A673 (cell line): ENCODE data around the gene OXCT1. TPM values are rescaled to one million over a fixed set of nuclear protein-coding genes. Genes with fewer than 3 reads are reported as not detected.

Source experiments
- BruUV-seq: library from RNA; stranded (reverse); fragments of 400-500 nt; replicated peaks from 2 replicates; lab custom pipeline; 2021; lab: Mats Ljungman, UMichigan
- CTCF ChIA-PET: fragments of 300-600 bp; sonication (Branson Sonifier 250); formaldehyde crosslinking; loops from one replicate; lab custom pipeline; 2022; ENCODE audit warnings: antibody characterized with exemption; lab: Charles Lee
- POLR2A ChIA-PET: fragments of 300-600 bp; sonication (Branson Sonifier 250); formaldehyde crosslinking; loops from one replicate; lab custom pipeline; 2022; ENCODE audit warnings: antibody characterized with exemption; ENCODE audit not compliant: low non-redundant PET; lab: Charles Lee
- DNase-seq: peaks from one replicate; pipeline ENCODE4 v3.0.0-alpha.2; 2015; ENCODE audit warnings: low spot score
- H3K27ac ChIP-seq: fragments of 200-600 bp; sonication (generic); 2 replicates; pipeline ENCODE4 v1.5.1; 2016; ENCODE audit warnings: mixed run types, low read depth, mild to moderate bottlenecking, mixed read lengths, antibody characterized with exemption, low read length; ENCODE audit not compliant: poor library complexity, severe bottlenecking
- H3K27me3 ChIP-seq: fragments of 200-600 bp; sonication (generic); replicated peaks from 2 replicates; pipeline ENCODE4 v1.6.1; 2017; ENCODE audit warnings: mixed run types, low read depth, mild to moderate bottlenecking, mixed read lengths, antibody characterized with exemption, low read length; ENCODE audit not compliant: insufficient read depth, poor library complexity
- H3K36me3 ChIP-seq: fragments of 200-600 bp; sonication (generic); 2 replicates; pipeline ENCODE4 v1.6.1; 2016; ENCODE audit warnings: mixed run types, mild to moderate bottlenecking, mixed read lengths, antibody characterized with exemption, low read length; ENCODE audit not compliant: insufficient read depth, poor library complexity, severe bottlenecking
- H3K4me1 ChIP-seq: fragments of 200-600 bp; sonication (generic); 2 replicates; pipeline ENCODE4 v1.6.1; 2017; ENCODE audit warnings: mixed run types, mild to moderate bottlenecking, mixed read lengths, antibody characterized with exemption, low read length; ENCODE audit not compliant: insufficient read depth, poor library complexity, severe bottlenecking
- H3K4me3 ChIP-seq: fragments of 200-600 bp; sonication (generic); 2 replicates; pipeline ENCODE4 v1.5.1; 2016; ENCODE audit warnings: low read depth, mixed run types, mild to moderate bottlenecking, mixed read lengths, low read length; ENCODE audit not compliant: poor library complexity, severe bottlenecking
- H3K9me3 ChIP-seq: fragments of 200-600 bp; sonication (generic); 2 replicates; pipeline ENCODE4 v1.6.1; 2016; ENCODE audit warnings: mixed run types, low read depth, mild to moderate bottlenecking, mixed read lengths, antibody characterized with exemption, low read length; ENCODE audit not compliant: poor library complexity, severe bottlenecking
- CTCF ChIP-seq: fragments of 300-800, 200-600 bp; sonication (generic); conservative IDR thresholded peaks from 2 replicates; pipeline ENCODE4 v1.5.1; 2017; ENCODE audit warnings: low read depth, mild to moderate bottlenecking, antibody characterized with exemption, low read length, moderate library complexity, mixed read lengths
- EZH2 ChIP-seq: fragments of 200-600 bp; sonication (generic); IDR thresholded peaks from 2 replicates; pipeline ENCODE4 v1.6.1; 2017; ENCODE audit warnings: borderline replicate concordance, low read depth, mild to moderate bottlenecking, mixed read lengths, antibody characterized with exemption, low read length; ENCODE audit not compliant: poor library complexity, severe bottlenecking
- intact Hi-C: fragments of 100-400 bp; cut with micrococcal nuclease; formaldehyde crosslinking; loops from one replicate; pipeline ENCODE4 v1.10.0; 2022; ENCODE audit not compliant: unreplicated experiment
- total RNA-seq: library from RNA; stranded (reverse); gene quantifications from 2 replicates; pipeline ENCODE4 v1.2.3, GENCODE V29; 2021

OXCT1 gene
- total RNA-seq, 1 experiment from 2014 or later: 48.4 TPM

GRCh38 chr5:41883243-41883642, 13.0 kb upstream of the OXCT1 start:
- Histone ChIP-seq H3K36me3 (no peaks in the 10 kb centered on the region), H3K4me3 (no peak overlapping the region), H3K27ac (no peak overlapping the region), H3K4me1 (no peaks in the 10 kb centered on the region), H3K27me3 (no peaks in the 10 kb centered on the region), H3K9me3 (no peaks in the 10 kb centered on the region)
- DNase-seq: no peak
- intact Hi-C loops: no loop called here
- no TSS peak for BruUV-seq
- POLR2A ChIA-PET: interaction anchor here (0.6 kb wide), 1 partner anchor 1657 kb away, joined by 3 read pairs; no protein-coding TSS in a partner anchor
- CTCF ChIA-PET: no interaction called here
- no peak for TF ChIP-seq EZH2
- no peak for TF ChIP-seq CTCF

- CTCF ChIA-PET: no interaction called here
- POLR2A ChIA-PET: no interaction called here
Observed at GRCh38 chr5:41882765-41883164, 12.5 kb upstream of the OXCT1 start.

DNA sequence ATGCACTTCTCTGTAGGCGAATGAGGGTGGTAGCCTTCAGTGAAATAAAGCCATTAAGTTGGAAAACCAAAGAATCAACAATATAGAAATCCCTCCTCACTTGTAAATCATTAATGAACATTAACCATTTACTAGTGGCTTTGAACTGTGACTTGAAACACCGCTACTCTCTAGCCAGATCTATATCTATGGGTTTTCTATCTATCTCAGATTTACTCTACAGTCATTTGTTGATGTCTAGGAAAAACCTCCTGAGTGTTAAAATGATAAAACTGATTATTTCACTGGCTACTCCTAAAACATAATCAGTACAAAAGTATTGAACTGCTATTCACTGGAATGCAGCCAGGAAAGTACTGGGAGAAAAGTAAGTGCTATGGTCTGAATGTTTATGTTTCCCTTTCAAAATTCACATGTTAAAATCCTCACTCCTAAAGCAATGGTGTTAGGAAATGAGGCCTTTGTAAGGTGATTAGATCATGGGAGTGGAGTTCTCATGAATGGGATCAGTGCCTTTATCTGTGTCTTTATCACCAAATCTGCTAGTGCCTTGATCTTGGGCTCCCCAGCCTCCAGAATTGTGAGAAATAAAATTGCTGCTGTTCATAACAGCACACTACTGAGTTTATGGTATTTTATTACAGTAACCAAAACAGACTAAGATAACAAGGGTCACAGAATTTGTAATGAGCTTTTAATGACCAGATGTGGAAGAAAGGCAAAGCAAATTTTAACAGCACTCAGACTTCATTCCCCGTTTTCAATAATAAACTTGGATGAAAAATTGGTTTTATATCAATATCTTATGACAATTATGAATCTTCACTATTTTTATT, 8.6 kb upstream of the OXCT1 start:
- ChIA-PET POLR2A (no interaction called here), CTCF (no interaction called here)
- DNase-seq: no peak
- no peak overlapping the region for H3K4me3 ChIP-seq
- no peak for TF ChIP-seq EZH2
- no peak for TF ChIP-seq CTCF
- no peaks in the 10 kb centered on the region for H3K4me1 ChIP-seq
- BruUV-seq: no TSS peak
- no peak overlapping the region for H3K27ac ChIP-seq
- intact Hi-C loops: no loop called here
- no peaks in the 10 kb centered on the region for H3K9me3 ChIP-seq
- no peaks in the 10 kb centered on the region for H3K27me3 ChIP-seq
- no peaks in the 10 kb centered on the region for H3K36me3 ChIP-seq

More at GRCh38 chr5:41882765-41883164, 12.5 kb upstream of the OXCT1 start:
- DNase-seq: no peak
- no peaks in the 10 kb centered on the region for H3K36me3 ChIP-seq
- no peaks in the 10 kb centered on the region for H3K9me3 ChIP-seq
- intact Hi-C loops: no loop called here
- no TSS peak for BruUV-seq
- no peak for TF ChIP-seq CTCF
- no peak for TF ChIP-seq EZH2
- no peaks in the 10 kb centered on the region for H3K4me1 ChIP-seq
- no peaks in the 10 kb centered on the region for H3K27me3 ChIP-seq
- H3K27ac ChIP-seq: no peak overlapping the region
- H3K4me3 ChIP-seq: no peak overlapping the region
